Panc1 (cell line): ENCODE data around the gene EXT2. TPM values are rescaled to one million over a fixed set of nuclear protein-coding genes. Genes with fewer than 3 reads are reported as not detected.

ENCODE experiments used
- ATAC-seq: fragments of 200-7000 bp; cut with Tn5 transposase; 2 replicates; pipeline ENCODE4 v1.9.1; 2020; ENCODE audit warnings: mild to moderate bottlenecking, moderate library complexity
- BruUV-seq: library from RNA; stranded (reverse); fragments of 400-500 nt; replicated peaks from 2 replicates; lab custom pipeline; 2021; lab: Mats Ljungman, UMichigan
- CTCF ChIA-PET: fragments of 300-600 bp; sonication (Branson Sonifier 250); formaldehyde crosslinking; loops from one replicate; lab custom pipeline; 2022; ENCODE audit warnings: antibody characterized with exemption; lab: Charles Lee
- POLR2A ChIA-PET: fragments of 300-600 bp; sonication (Branson Sonifier 250); formaldehyde crosslinking; loops from one replicate; lab custom pipeline; 2022; ENCODE audit warnings: antibody characterized with exemption; lab: Charles Lee
- DNase-seq: peaks from one replicate; pipeline ENCODE4 v3.0.0-alpha.2; 2010; ENCODE audit warnings: low read depth, low spot score
- H3K27ac ChIP-seq: 2 replicates; pipeline ENCODE4 v1.5.1; 2011; ENCODE audit warnings: mild to moderate bottlenecking, low read length, inconsistent platforms
- H3K27me3 ChIP-seq: fragments of 200-500 bp; sonication (Bioruptor generic); 2 replicates; pipeline ENCODE4 v1.6.0; 2014; ENCODE audit warnings: low read length, inconsistent platforms; ENCODE audit not compliant: control insufficient read depth, insufficient read depth
- H3K36me3 ChIP-seq: fragments of 200-500 bp; sonication (Bioruptor generic); 2 replicates; pipeline ENCODE4 v1.5.1; 2014; ENCODE audit warnings: inconsistent platforms, mild to moderate bottlenecking, low read length, moderate library complexity; ENCODE audit not compliant: control insufficient read depth, insufficient read depth
- H3K4me1 ChIP-seq: 2 replicates; pipeline ENCODE4 v1.5.1; 2011; ENCODE audit warnings: inconsistent platforms, mild to moderate bottlenecking, low read length, moderate library complexity; ENCODE audit not compliant: control insufficient read depth, insufficient read depth
- H3K4me3 ChIP-seq, 2 experiments: 2 replicates each; pipeline ENCODE4 v1.5.1; 2011 to 2012; ENCODE audit warnings: low read depth in 2 of 2, low read length in 2 of 2, mild to moderate bottlenecking in 2 of 2, inconsistent platforms in 1 of 2, moderate library complexity in 1 of 2
- H3K9me3 ChIP-seq: fragments of 200-500 bp; sonication (Bioruptor generic); 2 replicates; pipeline ENCODE4 v1.5.1; 2014; ENCODE audit warnings: low read depth, mild to moderate bottlenecking, inconsistent platforms, low read length, moderate library complexity; ENCODE audit not compliant: control insufficient read depth, insufficient read depth
- CTCF ChIP-seq: fragments of 450-650 bp; IDR thresholded peaks from 2 replicates; pipeline ENCODE4 v1.5.1; 2017; ENCODE audit warnings: mild to moderate bottlenecking
- POLR2AphosphoS5 ChIP-seq: IDR thresholded peaks from 2 replicates; pipeline ENCODE4 v1.6.1; 2012; ENCODE audit warnings: mild to moderate bottlenecking, low read depth, low read length, moderate library complexity
- REST ChIP-seq, 2 experiments: IDR thresholded peaks; 2 replicates each; pipeline ENCODE4 v1.6.1; 2011 to 2012; ENCODE audit warnings: low read depth in 2 of 2, control low read depth in 1 of 2, low read length in 1 of 2, mild to moderate bottlenecking in 1 of 2, moderate library complexity in 1 of 2; ENCODE audit not compliant: insufficient read depth in 1 of 2
- SIN3A ChIP-seq: IDR thresholded peaks from 2 replicates; pipeline ENCODE4 v1.6.1; 2012; ENCODE audit warnings: low read depth, mild to moderate bottlenecking, low read length, moderate library complexity, borderline replicate concordance; ENCODE audit not compliant: insufficient read depth
- TCF7L2 ChIP-seq: IDR thresholded peaks from 2 replicates; pipeline ENCODE4 v1.6.1; 2011; ENCODE audit warnings: mild to moderate bottlenecking, low read depth, low read length, inconsistent platforms
- in situ Hi-C: cut with HindIII; loops from 2 replicates; pipeline ENCODE4 v1.10.0; 2016; ENCODE audit warnings: low sequenced_read_pairs, low pct_unique_long_range_greater_than_20kb
- intact Hi-C: fragments of 100-400 bp; cut with micrococcal nuclease; formaldehyde crosslinking; loops from one replicate; pipeline ENCODE4 v1.10.0; 2022; ENCODE audit not compliant: unreplicated experiment
- total RNA-seq: library from RNA; stranded (reverse); gene quantifications from one replicate; pipeline ENCODE4 v1.2.1, GENCODE V29; 2021; ENCODE audit not compliant: unreplicated experiment

The EXT2 gene
- total RNA-seq, 1 experiment from 2014 or later: 57.5 TPM

DNA sequence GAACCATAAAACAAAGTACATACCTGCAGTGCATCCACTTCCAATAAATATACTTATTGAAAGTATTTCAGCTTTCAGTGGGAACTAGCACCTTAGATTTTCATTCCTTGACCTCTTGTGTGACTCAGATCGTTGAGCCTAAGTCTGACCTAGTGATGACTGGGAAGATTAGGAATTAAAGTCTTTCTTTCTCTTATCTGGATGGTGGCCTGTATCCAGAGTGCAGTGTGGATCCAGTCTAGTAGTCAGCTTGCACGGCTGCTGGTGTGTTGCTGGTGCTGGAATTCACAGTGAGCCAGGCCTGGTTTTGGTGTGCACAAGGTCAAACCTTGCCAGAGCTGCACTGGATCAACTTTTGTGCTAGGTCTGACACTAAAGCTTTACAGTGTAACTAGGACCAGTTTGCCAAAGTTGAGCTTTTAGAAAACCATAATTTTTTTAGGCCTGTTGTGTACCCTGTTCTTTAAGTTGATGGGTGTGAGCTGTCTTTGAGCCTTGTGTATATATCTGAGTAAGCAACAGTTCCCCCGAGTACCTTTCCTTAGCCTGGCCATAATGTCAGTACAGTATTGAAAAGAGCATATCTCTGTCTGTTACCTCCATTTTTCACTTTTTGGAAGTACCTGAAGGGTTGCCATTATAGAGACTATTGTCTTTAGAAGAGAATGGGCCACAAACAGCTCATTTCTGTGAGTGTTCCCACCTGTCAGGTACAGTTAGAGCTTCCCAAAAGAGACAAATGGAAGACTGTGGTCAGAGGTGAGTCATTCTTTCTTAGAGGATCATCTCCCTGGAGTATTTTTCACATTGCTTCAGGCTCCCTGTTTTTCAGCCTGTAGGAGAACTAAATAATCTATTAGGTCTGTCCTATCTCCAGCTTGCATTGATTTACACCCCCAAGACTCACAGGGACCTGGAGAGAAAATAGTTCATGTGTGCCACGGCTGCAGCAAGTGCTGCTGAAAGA, 124.6 kb downstream of the EXT2 start:
- Histone ChIP-seq H3K9me3 (no peaks in the 10 kb centered on the region), H3K27me3 (no peaks in the 10 kb centered on the region), H3K4me1 (no peaks in the 10 kb centered on the region), H3K4me3 (no peak overlapping the region), H3K36me3 (no peaks in the 10 kb centered on the region), H3K27ac (no peak overlapping the region)
- DNase-seq: no peak
- BruUV-seq: no TSS peak
- in situ Hi-C loops: no loop called here
- ATAC-seq: no peak
- ChIA-PET POLR2A (no interaction called here), CTCF (no interaction called here)
- no peak for TF ChIP-seq SIN3A
- TF ChIP-seq POLR2AphosphoS5: no peak
- TF ChIP-seq TCF7L2: no peak
- TF ChIP-seq REST (IDR thresholded peaks at IDR 0.05; ENCODE audit: insufficient read depth in 1 of 2, low read depth in 2 of 2, low read length in 1 of 2): no peak
- TF ChIP-seq CTCF: no peak
- intact Hi-C loops: no loop called here

- POLR2A ChIA-PET: no interaction called here
Measured at GRCh38 chr11:44221456-44221855, 126.0 kb downstream of the EXT2 start.

More at GRCh38 chr11:44221456-44221855, 126.0 kb downstream of the EXT2 start:
- DNase-seq (no peak), ATAC-seq (no peak)
- Histone ChIP-seq H3K4me3 (no peak overlapping the region), H3K27me3 (no peaks in the 10 kb centered on the region), H3K36me3 (no peaks in the 10 kb centered on the region), H3K27ac (no peak overlapping the region), H3K9me3 (no peaks in the 10 kb centered on the region), H3K4me1 (no peaks in the 10 kb centered on the region)
- in situ Hi-C loops (no loop called here), intact Hi-C loops (no loop called here)
- BruUV-seq: no TSS peak
- CTCF ChIA-PET: no interaction called here
- TF ChIP-seq POLR2AphosphoS5 (no peak), REST (IDR thresholded peaks at IDR 0.05; ENCODE audit: insufficient read depth in 1 of 2, low read depth in 2 of 2, low read length in 1 of 2) (no peak), CTCF (no peak), SIN3A (no peak), TCF7L2 (no peak)
